Activated naive CD4-positive, alpha-beta T cell treated with anti-CD3 and anti-CD28 coated beads, Interleukin-2, amount 10 ng/mL, durations not matched to agents 5 hours and 36 hours (primary cell): ENCODE results near the gene TEDC2. TPM values are rescaled to one million over a fixed set of nuclear protein-coding genes. Genes with fewer than 3 reads are reported as not detected.

Experiments used
- microRNA-seq: library from miRNA; unstranded; fragments of <30 nt; microRNA quantifications from one replicate; pipeline ENCODE4 v1.2.0, GENCODE V29; 2022; ENCODE audit warnings: borderline microRNAs expressed, borderline replicate concordance
- total RNA-seq, 2 experiments: library from RNA; stranded (reverse); gene quantifications; one replicate each; pipeline ENCODE4 v1.2.3, GENCODE V29; 2021

Gene TEDC2, protein sequence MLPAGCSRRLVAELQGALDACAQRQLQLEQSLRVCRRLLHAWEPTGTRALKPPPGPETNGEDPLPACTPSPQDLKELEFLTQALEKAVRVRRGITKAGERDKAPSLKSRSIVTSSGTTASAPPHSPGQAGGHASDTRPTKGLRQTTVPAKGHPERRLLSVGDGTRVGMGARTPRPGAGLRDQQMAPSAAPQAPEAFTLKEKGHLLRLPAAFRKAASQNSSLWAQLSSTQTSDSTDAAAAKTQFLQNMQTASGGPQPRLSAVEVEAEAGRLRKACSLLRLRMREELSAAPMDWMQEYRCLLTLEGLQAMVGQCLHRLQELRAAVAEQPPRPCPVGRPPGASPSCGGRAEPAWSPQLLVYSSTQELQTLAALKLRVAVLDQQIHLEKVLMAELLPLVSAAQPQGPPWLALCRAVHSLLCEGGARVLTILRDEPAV
- 1 to 10 TPM; 8.3 to 8.8 TPM for total RNA-seq

DNA sequence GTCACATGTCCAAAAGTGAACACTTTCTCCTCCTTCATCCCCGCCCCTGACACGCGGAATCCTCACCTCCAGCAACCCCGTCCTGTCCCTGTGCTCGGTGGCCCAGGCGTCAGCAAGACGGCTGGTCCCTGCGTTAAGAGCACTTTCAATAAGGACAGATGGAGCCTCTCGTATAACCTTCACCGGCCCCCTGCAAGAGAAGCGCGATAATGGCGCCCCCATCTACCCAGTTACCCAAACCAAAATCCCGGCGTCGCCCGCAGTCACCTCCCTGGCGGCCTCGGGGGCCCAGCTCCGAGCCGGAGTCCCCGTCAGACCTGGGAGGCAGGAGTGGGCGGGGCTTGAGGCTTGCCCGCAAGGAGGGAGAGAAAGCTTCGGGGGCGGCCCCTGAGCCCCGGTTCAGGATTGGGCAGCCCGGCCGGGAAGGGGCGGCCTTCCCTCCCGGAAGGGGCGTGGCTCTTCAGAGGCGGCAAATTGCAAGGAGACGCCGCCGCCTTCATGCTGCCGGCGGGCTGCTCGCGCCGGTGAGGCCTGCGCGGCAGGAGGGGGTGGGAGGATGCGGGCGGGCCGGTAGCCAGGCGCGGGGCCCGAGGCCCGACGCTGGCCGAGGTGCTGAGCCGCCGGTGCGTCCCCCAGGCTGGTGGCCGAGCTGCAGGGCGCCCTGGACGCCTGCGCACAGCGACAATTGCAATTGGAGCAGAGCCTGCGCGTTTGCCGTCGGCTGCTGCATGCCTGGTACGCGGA is at the start of gene TEDC2:
Gene TEDC2 (plus strand): TSS at position 463 of the 744 bp plus-strand sequence. CDS start 36 bp downstream, at position 499.

DNA sequence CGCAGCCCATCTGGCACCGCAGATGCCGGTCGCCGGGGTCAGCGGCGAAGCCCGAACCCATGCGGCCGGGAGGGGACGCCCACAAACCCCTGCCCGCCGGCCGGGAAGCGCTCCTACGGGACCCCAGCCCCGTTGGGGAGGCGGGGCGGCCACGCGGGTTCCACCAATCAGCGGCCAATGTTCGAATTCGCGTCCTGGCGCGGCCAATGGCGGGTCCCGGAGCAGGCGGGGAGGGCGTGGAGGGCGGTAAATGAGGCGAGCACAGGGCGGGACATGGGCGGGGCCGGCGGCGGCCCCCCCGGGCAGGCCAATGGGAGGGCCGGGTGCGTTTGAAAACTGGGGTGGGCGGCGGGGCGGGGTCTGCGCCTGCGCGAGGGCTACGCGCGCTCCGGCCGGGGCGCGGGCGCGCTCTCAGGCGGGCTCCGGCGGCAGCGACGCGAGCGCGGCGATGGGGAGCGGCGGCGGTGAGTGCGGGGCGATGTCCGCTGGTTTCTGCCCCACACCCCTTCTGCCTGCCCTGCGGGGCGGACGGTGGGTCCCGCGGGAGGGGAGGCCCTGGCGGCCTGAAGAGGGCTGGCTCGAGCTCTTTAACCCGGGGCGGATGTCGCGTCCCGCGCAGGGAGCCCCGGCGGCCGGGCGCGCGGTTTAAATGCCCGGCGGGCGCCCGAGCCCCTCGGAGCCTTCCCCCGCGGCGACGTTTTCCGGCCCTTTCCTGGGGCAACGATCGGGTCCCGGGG is 30.7 kb upstream of the TEDC2 start, which contains the start of gene CCNF:
Gene CCNF (plus strand): TSS at position 414 of the 737 bp plus-strand sequence. CDS start 35 bp downstream, at position 449.

DNA sequence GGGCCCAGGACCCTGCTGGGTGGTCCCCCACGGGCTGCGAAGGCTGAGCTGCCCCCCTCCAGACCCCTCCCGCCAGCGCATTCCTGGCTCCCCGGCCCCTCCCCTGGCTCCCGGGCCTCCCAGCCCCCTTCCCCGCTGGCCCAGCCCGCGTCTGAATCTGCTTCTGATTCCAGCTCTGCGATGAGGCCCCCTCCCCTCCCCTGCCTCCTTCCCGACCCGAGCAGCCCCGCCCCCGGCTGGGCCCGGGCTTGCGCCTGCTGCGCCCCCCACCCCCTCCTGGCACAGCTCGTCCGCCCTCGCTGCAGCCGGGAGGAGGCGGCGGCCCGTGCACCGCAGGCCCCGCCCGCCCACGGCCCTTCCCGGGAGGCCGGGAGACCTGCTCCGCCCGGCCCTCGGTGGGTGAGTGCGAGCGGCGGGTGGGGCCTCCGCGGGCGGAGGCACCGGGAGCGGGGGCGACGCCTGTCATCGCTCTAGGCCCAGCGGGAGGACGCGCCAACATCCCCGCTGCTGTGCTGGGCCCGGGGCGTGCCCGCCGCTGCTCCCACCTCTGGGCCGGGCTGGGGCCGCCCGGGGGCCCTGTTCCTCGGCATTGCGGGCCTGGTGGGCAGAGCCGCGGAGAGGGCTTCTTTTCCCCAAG is 11.2 kb downstream of the TEDC2 start, which contains the start of gene NTN3:
Gene NTN3 (plus strand): TSS at position 282 of the 637 bp plus-strand sequence. CDS start 405 bp downstream, outside the sequence.

DNA sequence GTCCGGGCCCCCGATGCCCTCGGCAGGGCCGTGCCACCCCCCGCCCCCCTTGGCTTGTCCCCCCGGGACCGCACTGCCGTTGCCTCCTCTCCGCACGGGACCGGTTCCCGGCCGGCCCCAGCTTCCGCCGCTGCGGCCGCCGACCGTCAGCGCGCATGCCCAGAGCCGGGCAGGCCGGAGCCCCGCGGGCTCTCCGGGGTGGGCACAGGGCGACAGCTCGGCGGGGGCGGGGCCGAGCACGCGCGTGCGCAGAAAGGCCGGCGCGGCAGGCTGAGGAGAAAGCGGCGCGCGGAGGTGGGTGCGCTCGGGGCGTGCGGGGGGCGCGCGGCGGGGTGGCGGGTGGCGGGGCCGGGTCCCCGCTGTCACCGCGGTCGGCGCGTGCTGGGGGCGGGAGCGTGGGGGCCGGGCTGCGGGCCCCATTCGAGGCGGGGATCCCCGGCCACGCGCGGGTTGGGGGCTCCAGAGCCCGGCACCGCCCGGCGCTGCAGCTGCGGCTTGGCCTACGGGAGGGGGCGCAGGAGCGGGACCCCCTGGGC is 15.0 kb downstream of the TEDC2 start, which contains the start of gene TBC1D24:
Gene TBC1D24 (plus strand): TSS at position 251 of the 536 bp plus-strand sequence. CDS start 21,022 bp downstream, outside the sequence.

DNA sequence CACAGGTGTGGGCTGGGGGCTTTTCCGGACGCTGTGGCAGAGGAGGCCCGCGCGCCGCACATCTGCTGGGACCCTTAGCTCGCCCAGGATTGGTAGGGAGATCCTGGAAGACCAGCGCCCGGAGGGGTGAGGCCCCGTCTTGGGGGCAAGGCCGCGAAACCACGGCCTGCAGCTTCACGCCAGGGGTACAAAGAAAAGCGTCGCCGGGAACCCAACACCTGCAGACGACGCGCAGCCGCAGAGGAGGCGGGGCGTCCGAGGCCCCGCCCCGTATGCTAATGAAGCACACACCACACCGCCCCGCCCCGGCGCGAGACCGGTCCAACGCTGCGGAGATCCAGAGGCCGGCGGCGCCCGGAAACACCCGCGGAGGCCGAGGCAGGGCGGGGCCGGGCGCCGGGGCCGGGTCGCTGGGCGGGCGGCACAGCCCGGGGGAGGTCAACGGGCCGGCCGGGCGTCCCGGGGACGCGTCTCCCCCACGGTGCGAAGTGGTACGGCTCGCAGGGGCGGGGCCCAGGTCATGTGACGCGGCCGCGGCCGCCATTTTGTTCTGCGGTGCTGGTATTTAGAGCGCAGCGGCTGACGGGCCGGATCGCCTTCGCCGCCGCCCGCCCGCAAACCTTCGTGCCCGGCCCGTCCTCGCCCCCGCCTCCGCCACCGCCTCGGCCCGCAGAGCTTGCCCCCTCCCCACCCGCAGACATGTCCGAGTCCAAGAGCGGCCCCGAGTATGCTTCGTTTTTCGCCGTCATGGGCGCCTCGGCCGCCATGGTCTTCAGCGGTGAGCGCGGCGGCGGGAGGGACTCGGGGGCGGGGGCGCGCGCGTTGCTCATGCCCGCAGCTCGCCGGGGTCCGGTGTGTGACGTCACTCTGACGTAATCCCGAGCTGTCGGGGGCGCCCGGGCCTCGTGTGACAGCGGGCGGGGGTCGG is 53.8 kb downstream of the TEDC2 start, which contains the start of gene ATP6V0C:
Gene ATP6V0C (plus strand): TSS at position 548 of the 928 bp plus-strand sequence. CDS start 152 bp downstream, at position 700.

Small RNAs within 50 kb of the gene (microRNA-seq; reads per million reads assigned to microRNA genes)
- not detected for gene MIR6767
- not detected for gene MIR6768

Other genes with a start within 250 kb of the TEDC2 start
- gene BRICD5, start 249.2 kb upstream of the TEDC2 start, total RNA-seq = 10 to 100 TPM; 11.9 to 12.7 TPM
- 10 to 100 TPM; 17.4 to 17.5 TPM for gene PGP, start 245.3 kb upstream of the TEDC2 start, total RNA-seq
- 10 to 100 TPM; 30.1 to 31.5 TPM for gene E4F1, start 236.5 kb upstream of the TEDC2 start, total RNA-seq
- gene DNASE1L2, start 223.7 kb upstream of the TEDC2 start, total RNA-seq = 1 to 10 TPM; 2.6 to 2.8 TPM
- 10 to 100 TPM; 30.7 to 35.4 TPM for gene ECI1, start 208.5 kb upstream of the TEDC2 start, total RNA-seq
- 100 to 1,000 TPM; 185 to 190 TPM for gene RNPS1, start 192.0 kb upstream of the TEDC2 start, total RNA-seq
- 1 to 10 TPM; 3.8 TPM for gene ABCA3, start 119.4 kb upstream of the TEDC2 start, total RNA-seq
- 10 to 100 TPM; 59.3 to 61.7 TPM for gene CCNF, start 30.7 kb upstream of the TEDC2 start, total RNA-seq
- gene NTN3, start 11.2 kb downstream of the TEDC2 start, total RNA-seq = not detected
- 10 to 100 TPM; 10.2 to 10.3 TPM for gene TBC1D24, start 15.0 kb downstream of the TEDC2 start, total RNA-seq
- gene ATP6V0C, start 53.8 kb downstream of the TEDC2 start, total RNA-seq = 10 to 100 TPM; 95.0 to 99.8 TPM
- 10 to 100 TPM; 58.0 to 62.9 TPM for gene AMDHD2, start 60.3 kb downstream of the TEDC2 start, total RNA-seq
- gene CEMP1, start 71.3 kb downstream of the TEDC2 start, total RNA-seq = under 1 TPM; 0.25 to 0.51 TPM
- gene PDPK1, start 77.9 kb downstream of the TEDC2 start, total RNA-seq = 10 to 100 TPM; 39.0 to 46.0 TPM
- 10 to 100 TPM; 28.5 to 30.3 TPM for gene KCTD5, start 222.4 kb downstream of the TEDC2 start, total RNA-seq